Ishikawa (cell line): ENCODE measurements around the gene COMMD4.

Experiments used
- CEBPB ChIP-seq: IDR thresholded peaks from 2 replicates; pipeline ENCODE4 v1.6.1; 2012
- CREB1 ChIP-seq: IDR thresholded peaks from 2 replicates; pipeline ENCODE4 v1.6.1; 2012; ENCODE audit warnings: low read depth
- EGR1 ChIP-seq: IDR thresholded peaks from 2 replicates; pipeline ENCODE4 v1.6.1; 2012
- EP300 ChIP-seq: IDR thresholded peaks from 2 replicates; pipeline ENCODE4 v1.6.1; 2012; ENCODE audit warnings: borderline replicate concordance
- FOXM1 ChIP-seq: IDR thresholded peaks from 2 replicates; pipeline ENCODE4 v1.6.1; 2012; ENCODE audit warnings: low read depth, borderline replicate concordance
- NFIC ChIP-seq: IDR thresholded peaks from 2 replicates; pipeline ENCODE4 v1.6.1; 2012
- RAD21 ChIP-seq: IDR thresholded peaks from 2 replicates; pipeline ENCODE4 v1.6.1; 2012; ENCODE audit warnings: low read depth
- TAF1 ChIP-seq: IDR thresholded peaks from 2 replicates; pipeline ENCODE4 v1.6.1; 2012; ENCODE audit warnings: low read depth, mild to moderate bottlenecking
- TCF12 ChIP-seq: IDR thresholded peaks from 2 replicates; pipeline ENCODE4 v1.6.1; 2012; ENCODE audit warnings: low read depth
- TEAD4 ChIP-seq: IDR thresholded peaks from 2 replicates; pipeline ENCODE4 v1.6.1; 2012
- USF1 ChIP-seq: IDR thresholded peaks from 2 replicates; pipeline ENCODE4 v1.6.1; 2012
- YY1 ChIP-seq: IDR thresholded peaks from 2 replicates; pipeline ENCODE4 v1.6.1; 2012; ENCODE audit warnings: low read depth
- ZBTB7A ChIP-seq: IDR thresholded peaks from 2 replicates; pipeline ENCODE4 v1.6.1; 2012; ENCODE audit warnings: low read depth
- TF ChIP-seq, protein P1 (sequence below): IDR thresholded peaks from 2 replicates; pipeline ENCODE4 v1.6.1; 2012
- TF ChIP-seq, protein P2 (sequence below): IDR thresholded peaks from 2 replicates; pipeline ENCODE4 v1.6.1; 2012; ENCODE audit warnings: low read depth, mild to moderate bottlenecking

COMMD4 gene

DNA sequence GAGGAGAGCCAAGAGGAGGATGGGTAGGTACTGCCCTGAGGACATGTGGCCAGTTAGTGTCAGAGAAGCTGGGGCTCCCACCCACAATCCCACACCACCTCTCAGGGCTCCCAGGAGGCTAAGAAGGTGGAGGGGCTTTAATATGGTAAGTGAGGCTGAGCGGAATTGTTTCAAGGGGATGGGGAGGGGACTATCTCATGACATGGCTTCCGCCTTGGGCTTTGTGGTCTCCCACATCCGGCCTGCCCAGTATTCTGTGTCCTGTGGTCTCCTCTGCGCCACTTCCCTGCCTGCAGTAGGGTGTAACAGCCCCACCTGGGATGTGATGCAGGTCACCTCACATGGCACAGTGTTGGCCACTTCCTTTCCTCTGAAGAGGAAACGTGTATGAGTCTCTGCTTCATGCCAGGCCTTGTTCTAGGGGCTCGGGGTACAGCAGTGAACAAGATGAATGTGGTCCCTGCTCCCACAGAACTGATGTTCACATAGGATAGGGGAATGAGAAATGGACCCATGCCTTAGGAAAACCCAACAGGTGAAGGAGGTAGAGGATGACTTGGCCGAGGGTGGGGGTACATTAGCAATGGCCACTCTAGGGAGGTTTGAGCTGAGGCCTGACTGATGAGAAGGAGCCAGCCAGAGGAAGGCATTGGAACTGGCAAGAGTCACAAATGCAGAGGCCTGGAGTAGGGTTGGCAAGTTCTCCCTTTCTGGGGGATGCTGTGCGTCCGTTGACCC lies 14.2 kb downstream of the COMMD4 start:
- no peak for TF ChIP-seq NFIC
- TF ChIP-seq EGR1, result no peak
- no peak for TF ChIP-seq TCF12
- TF ChIP-seq ZBTB7A, result no peak
- no peak for TF ChIP-seq RAD21
- no peak for TF ChIP-seq CREB1

GRCh38 chr15:75350601-75351361 lies 14.9 kb downstream of the COMMD4 start:
- TF ChIP-seq NFIC, result no peak
- TF ChIP-seq TCF12, result no peak
- TF ChIP-seq USF1, result no peak
- no peak for TF ChIP-seq YY1
- no peak for TF ChIP-seq RAD21
- TF ChIP-seq, protein P1, sequence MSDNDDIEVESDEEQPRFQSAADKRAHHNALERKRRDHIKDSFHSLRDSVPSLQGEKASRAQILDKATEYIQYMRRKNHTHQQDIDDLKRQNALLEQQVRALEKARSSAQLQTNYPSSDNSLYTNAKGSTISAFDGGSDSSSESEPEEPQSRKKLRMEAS, result no peak
- no peak for TF ChIP-seq TEAD4
- no peak for TF ChIP-seq TAF1

DNA sequence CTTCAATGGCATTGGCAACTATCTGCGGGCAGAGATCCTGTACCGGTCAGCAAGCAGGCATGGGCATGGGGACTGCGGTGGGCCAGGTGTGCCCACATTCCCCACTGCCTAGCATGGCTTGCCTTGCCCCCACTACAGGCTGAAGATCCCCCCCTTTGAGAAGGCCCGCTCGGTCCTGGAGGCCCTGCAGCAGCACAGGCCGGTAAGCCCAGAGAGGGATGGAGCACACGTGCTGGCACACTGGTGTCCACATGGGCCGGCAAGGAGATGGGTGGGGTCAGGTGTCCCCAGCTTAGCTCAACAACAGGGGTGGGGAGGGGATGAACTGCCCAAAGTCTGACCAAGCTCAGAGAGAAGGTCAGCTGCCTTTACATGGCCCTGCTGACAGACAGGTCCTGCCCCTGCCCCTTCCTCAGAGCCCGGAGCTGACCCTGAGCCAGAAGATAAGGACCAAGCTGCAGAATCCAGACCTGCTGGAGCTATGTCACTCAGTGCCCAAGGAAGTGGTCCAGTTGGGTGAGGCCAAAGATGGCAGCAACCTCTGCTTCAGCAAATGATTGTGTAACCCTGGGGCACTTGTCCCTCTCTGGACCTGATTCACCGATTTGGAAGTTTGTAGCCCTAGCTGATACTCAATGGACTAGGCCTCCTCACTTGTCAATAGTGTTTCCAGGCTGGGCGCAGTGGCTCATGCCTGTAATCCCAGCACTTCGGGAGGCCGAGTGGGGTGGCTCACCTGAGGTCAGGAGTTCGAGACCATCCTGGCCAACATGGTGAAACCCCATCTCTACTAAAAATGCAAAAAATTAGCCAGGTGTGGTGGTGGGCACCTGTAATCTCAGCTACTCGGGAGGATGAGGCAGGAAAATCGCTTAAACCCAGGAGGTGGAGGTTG lies 16.6 kb downstream of the COMMD4 start:
- TF ChIP-seq, protein P2, sequence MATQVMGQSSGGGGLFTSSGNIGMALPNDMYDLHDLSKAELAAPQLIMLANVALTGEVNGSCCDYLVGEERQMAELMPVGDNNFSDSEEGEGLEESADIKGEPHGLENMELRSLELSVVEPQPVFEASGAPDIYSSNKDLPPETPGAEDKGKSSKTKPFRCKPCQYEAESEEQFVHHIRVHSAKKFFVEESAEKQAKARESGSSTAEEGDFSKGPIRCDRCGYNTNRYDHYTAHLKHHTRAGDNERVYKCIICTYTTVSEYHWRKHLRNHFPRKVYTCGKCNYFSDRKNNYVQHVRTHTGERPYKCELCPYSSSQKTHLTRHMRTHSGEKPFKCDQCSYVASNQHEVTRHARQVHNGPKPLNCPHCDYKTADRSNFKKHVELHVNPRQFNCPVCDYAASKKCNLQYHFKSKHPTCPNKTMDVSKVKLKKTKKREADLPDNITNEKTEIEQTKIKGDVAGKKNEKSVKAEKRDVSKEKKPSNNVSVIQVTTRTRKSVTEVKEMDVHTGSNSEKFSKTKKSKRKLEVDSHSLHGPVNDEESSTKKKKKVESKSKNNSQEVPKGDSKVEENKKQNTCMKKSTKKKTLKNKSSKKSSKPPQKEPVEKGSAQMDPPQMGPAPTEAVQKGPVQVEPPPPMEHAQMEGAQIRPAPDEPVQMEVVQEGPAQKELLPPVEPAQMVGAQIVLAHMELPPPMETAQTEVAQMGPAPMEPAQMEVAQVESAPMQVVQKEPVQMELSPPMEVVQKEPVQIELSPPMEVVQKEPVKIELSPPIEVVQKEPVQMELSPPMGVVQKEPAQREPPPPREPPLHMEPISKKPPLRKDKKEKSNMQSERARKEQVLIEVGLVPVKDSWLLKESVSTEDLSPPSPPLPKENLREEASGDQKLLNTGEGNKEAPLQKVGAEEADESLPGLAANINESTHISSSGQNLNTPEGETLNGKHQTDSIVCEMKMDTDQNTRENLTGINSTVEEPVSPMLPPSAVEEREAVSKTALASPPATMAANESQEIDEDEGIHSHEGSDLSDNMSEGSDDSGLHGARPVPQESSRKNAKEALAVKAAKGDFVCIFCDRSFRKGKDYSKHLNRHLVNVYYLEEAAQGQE, result no peak
- TF ChIP-seq TAF1 (no peak), TEAD4 (no peak), ZBTB7A (no peak), CREB1 (no peak), USF1 (no peak), YY1 (no peak), NFIC (no peak), EGR1 (no peak), CEBPB (no peak), RAD21 (no peak), FOXM1 (no peak), EP300 (no peak), TCF12 (no peak)
- TF ChIP-seq, protein P1, result no peak

GRCh38 chr15:75353604-75354003 lies 17.7 kb downstream of the COMMD4 start:
- TF ChIP-seq EGR1, result no peak
- no peak for TF ChIP-seq EP300
- no peak for TF ChIP-seq NFIC
- no peak for TF ChIP-seq RAD21
- TF ChIP-seq CREB1, result no peak
- TF ChIP-seq TCF12, result no peak
- no peak for TF ChIP-seq YY1
- no peak for TF ChIP-seq USF1
- no peak for TF ChIP-seq ZBTB7A
- no peak for TF ChIP-seq TAF1
- TF ChIP-seq TEAD4, result no peak

GRCh38 chr15:75354454-75354853 lies 18.6 kb downstream of the COMMD4 start:
- TF ChIP-seq, protein P2, result no peak
